SK-N-SH (cell line): ENCODE results near the gene PCSK5. TPM values are rescaled to one million over a fixed set of nuclear protein-coding genes. Genes with fewer than 3 reads are reported as not detected.

Experiments
- CTCF ChIA-PET: fragments of 300-600, 350-600 bp; formaldehyde crosslinking; extraction: SDS; loops from one replicate; lab custom pipeline; 2021; lab: Yijun Ruan, JAX
- POLR2A ChIA-PET: fragments of 350-600 bp; sonication (Branson Sonifier 250); formaldehyde crosslinking; extraction: SDS; loops from one replicate; lab custom pipeline; 2020; ENCODE audit warnings: antibody characterized with exemption, inconsistent platforms; lab: Yijun Ruan, JAX
- DNase-seq: peaks from one replicate; pipeline ENCODE4 v3.0.0; 2012
- H2AFZ ChIP-seq: fragments of 200-600 bp; sonication (generic); 2 replicates; pipeline ENCODE4 v1.8.1; 2016; ENCODE audit warnings: antibody characterized with exemption, mild to moderate bottlenecking, low read depth
- H3F3A ChIP-seq: fragments of 200-600 bp; sonication (generic); replicated peaks from 2 replicates; pipeline ENCODE3; 2016; ENCODE audit warnings: antibody characterized with exemption, mild to moderate bottlenecking; ENCODE audit not compliant: insufficient read depth
- H3K27ac ChIP-seq, 2 experiments: fragments of 200-500 bp in 1 of 2; fragments of 200-600 bp in 1 of 2; sonication (Bioruptor generic) in 1 of 2; sonication (generic), shearing (Covaris generic) in 1 of 2; 2 replicates each; pipeline versions ENCODE4 v1.5.1 to v1.6.1; 2014 to 2016; ENCODE audit warnings: low read depth in 2 of 2, inconsistent platforms in 1 of 2, low read length in 1 of 2, mild to moderate bottlenecking in 1 of 2, mixed read lengths in 1 of 2
- H3K27me3 ChIP-seq: fragments of 200-600 bp; sonication (generic), shearing (Covaris generic); 2 replicates; pipeline ENCODE4 v1.6.1; 2016; ENCODE audit warnings: mixed run types; ENCODE audit not compliant: insufficient read depth
- H3K36me3 ChIP-seq, 2 experiments: fragments of 200-500 bp in 1 of 2; fragments of 200-600 bp in 1 of 2; sonication (Bioruptor generic) in 1 of 2; sonication (generic) in 1 of 2; replicated peaks in 1 of 2; 2 replicates each; pipeline versions ENCODE3 to v1.5.1; 2014 to 2016; ENCODE audit warnings: low read length in 1 of 2, mild to moderate bottlenecking in 1 of 2; ENCODE audit not compliant: insufficient read depth in 2 of 2, control insufficient read depth in 1 of 2
- H3K4me1 ChIP-seq, 2 experiments: fragments of 200-500 bp in 1 of 2; fragments of 200-600 bp in 1 of 2; sonication (Bioruptor generic) in 1 of 2; sonication (generic), shearing (Covaris generic) in 1 of 2; 2 replicates each; pipeline versions ENCODE4 v1.5.1 to v1.6.1; 2014 to 2016; ENCODE audit warnings: low read depth in 1 of 2, low read length in 1 of 2, mixed run types in 1 of 2; ENCODE audit not compliant: insufficient read depth in 2 of 2, control insufficient read depth in 1 of 2
- H3K4me2 ChIP-seq: fragments of 200-600 bp; sonication (generic), shearing (Covaris generic); 2 replicates; pipeline ENCODE4 v1.6.1; 2017; ENCODE audit warnings: mixed run types
- H3K4me3 ChIP-seq, 2 experiments: fragments of 200-500 bp in 1 of 2; fragments of 200-600 bp in 1 of 2; sonication (Bioruptor generic) in 1 of 2; sonication (generic), shearing (Covaris generic) in 1 of 2; 2 replicates each; pipeline versions ENCODE4 v1.5.1 to v1.8.1; 2014 to 2016; ENCODE audit warnings: low read depth in 2 of 2, inconsistent platforms in 1 of 2, low read length in 1 of 2, mild to moderate bottlenecking in 1 of 2, mixed read lengths in 1 of 2, moderate library complexity in 1 of 2
- H3K79me2 ChIP-seq: fragments of 200-600 bp; sonication (generic); 2 replicates; pipeline ENCODE4 v1.8.1; 2017; ENCODE audit warnings: mild to moderate bottlenecking; ENCODE audit not compliant: insufficient read depth
- H3K9ac ChIP-seq: fragments of 200-600 bp; sonication (generic); 2 replicates; pipeline ENCODE4 v1.6.1; 2017; ENCODE audit warnings: mixed run types
- H3K9me2 ChIP-seq: fragments of 200-600 bp; sonication (generic); 2 replicates; pipeline ENCODE4 v1.6.1; 2017; ENCODE audit warnings: mixed run types
- H3K9me3 ChIP-seq: fragments of 200-600 bp; sonication (generic); 2 replicates; pipeline ENCODE4 v1.6.1; 2017; ENCODE audit warnings: mixed run types, mild to moderate bottlenecking, moderate library complexity
- H4K20me1 ChIP-seq: fragments of 200-600 bp; sonication (generic); 2 replicates; pipeline ENCODE4 v1.6.1; 2017; ENCODE audit warnings: mild to moderate bottlenecking, mixed run types; ENCODE audit not compliant: insufficient read depth
- ELF1 ChIP-seq: IDR thresholded peaks from 2 replicates; pipeline ENCODE4 v1.4.0; 2012
- EP300 ChIP-seq, 2 experiments: IDR thresholded peaks; 2 replicates each; pipeline versions ENCODE4 v1.4.0 to v1.6.1; 2012; ENCODE audit warnings: borderline replicate concordance in 1 of 2, low read depth in 1 of 2, low read length in 1 of 2
- EZH2phosphoT487 ChIP-seq: fragments of 200-600 bp; sonication (generic); IDR thresholded peaks from 2 replicates; pipeline ENCODE4 v1.6.1; 2017; ENCODE audit warnings: low read depth, mixed run types, mild to moderate bottlenecking, antibody characterized with exemption, moderate library complexity, borderline replicate concordance
- FOXJ3 ChIP-seq: sonication (generic); formaldehyde crosslinking; IDR thresholded peaks from 2 replicates; pipeline ENCODE4 v1.5.1; 2020; ENCODE audit warnings: mild to moderate bottlenecking, missing genetic modification reagents
- MEF2A ChIP-seq: IDR thresholded peaks from 2 replicates; pipeline ENCODE4 v1.4.0; 2012; ENCODE audit warnings: low read depth, borderline replicate concordance
- RCOR1 ChIP-seq: fragments of 150-350 bp; IDR thresholded peaks from 2 replicates; pipeline ENCODE4 v1.6.1; 2017; ENCODE audit warnings: antibody characterized with exemption, low read length
- SIN3A ChIP-seq: IDR thresholded peaks from 2 replicates; pipeline ENCODE4 v1.6.1; 2012; ENCODE audit warnings: low read depth, mild to moderate bottlenecking, low read length, moderate library complexity, borderline replicate concordance
- TCF12 ChIP-seq: IDR thresholded peaks from 2 replicates; pipeline ENCODE4 v1.4.0; 2012
- TEAD4 ChIP-seq: IDR thresholded peaks from 2 replicates; pipeline ENCODE4 v1.4.0; 2012; ENCODE audit warnings: mild to moderate bottlenecking, borderline replicate concordance; ENCODE audit not compliant: insufficient read depth
- YY1 ChIP-seq: IDR thresholded peaks from 2 replicates; pipeline ENCODE4 v1.4.0; 2012; ENCODE audit warnings: low read depth, mild to moderate bottlenecking
- WGBS: methylation state at CpG from one replicate; pipeline ENCODE4 v1.1.6; 2017; ENCODE audit warnings: low lambda C conversion rate; 5-methylcytosine and 5-hydroxymethylcytosine counted together
- polyA plus RNA-seq, 3 experiments: library from polyadenylated mRNA; depleted of rRNA; stranded (reverse); fragments of >200 nt; gene quantifications; 2 replicates each; pipeline ENCODE4 v1.2.3, GENCODE V29; 2012
- TF ChIP-seq, protein P1 (sequence below): IDR thresholded peaks from 2 replicates; pipeline ENCODE4 v1.4.0; 2012; ENCODE audit warnings: low read depth
- TF ChIP-seq, protein P2 (sequence below): IDR thresholded peaks from 2 replicates; pipeline ENCODE4; 2012
- TF ChIP-seq, protein P3 (sequence below): IDR thresholded peaks from 2 replicates; pipeline ENCODE4 v1.4.0; 2012; ENCODE audit warnings: low read depth, borderline replicate concordance
- TF ChIP-seq, protein P4 (sequence below): IDR thresholded peaks from 2 replicates; pipeline ENCODE4 v1.6.1; 2012; ENCODE audit warnings: mild to moderate bottlenecking, low read depth, low read length, moderate library complexity

The PCSK5 gene
- polyA plus RNA-seq, 1 of the 3 experiments (the other 2 are of a cell fraction) = 0.08 TPM

DNA sequence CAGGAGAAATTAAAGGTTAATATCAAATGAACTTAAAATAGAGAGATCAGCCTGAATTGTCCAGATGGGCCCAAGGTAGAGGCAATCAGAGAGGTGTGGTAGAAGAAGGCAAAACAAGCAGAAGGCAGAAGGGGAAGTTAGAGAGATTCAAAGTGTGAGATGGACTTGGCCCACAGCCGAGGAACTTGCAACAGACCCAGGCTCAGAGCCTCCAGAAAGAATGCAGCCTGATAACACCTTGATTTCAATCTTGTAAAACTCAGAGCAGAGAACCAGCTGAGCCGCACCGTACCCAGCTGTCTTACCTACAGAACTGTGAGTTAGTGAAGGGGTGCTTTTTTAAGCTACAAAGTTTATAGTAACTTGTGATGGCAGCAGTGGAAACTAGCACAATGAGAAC, 312.9 kb downstream of the PCSK5 start:
- Histone ChIP-seq H3K4me1 (no peaks in the 10 kb centered on the region), H3K4me3 (no peak overlapping the region), H3K9me3 (no peaks in the 10 kb centered on the region), H3K79me2 (no peaks in the 10 kb centered on the region), H3K27ac (no peak overlapping the region), H3K36me3 (no peaks in the 10 kb centered on the region), H3K4me2 (no peak overlapping the region), H3K27me3 (peaks cover 5% of the 10 kb centered on the region; the same call in 1 of the 2 replicates), H4K20me1 (no peaks in the 10 kb centered on the region), H3F3A (no peaks in the 10 kb centered on the region), H3K9ac (no peak overlapping the region), H3K9me2 (no peaks in the 10 kb centered on the region), H2AFZ (no peak overlapping the region)
- TF ChIP-seq, protein P1, sequence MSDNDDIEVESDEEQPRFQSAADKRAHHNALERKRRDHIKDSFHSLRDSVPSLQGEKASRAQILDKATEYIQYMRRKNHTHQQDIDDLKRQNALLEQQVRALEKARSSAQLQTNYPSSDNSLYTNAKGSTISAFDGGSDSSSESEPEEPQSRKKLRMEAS = no peak
- TF ChIP-seq EZH2phosphoT487 (no peak), FOXJ3 (CRISPR knock-in tag) (no peak), MEF2A (no peak), SIN3A (no peak), EP300 (IDR thresholded peaks at IDR 0.05; ENCODE audit: borderline replicate concordance in 1 of 2, low read depth in 1 of 2, low read length in 1 of 2) (no peak), TCF12 (no peak)
- TF ChIP-seq, protein P2, sequence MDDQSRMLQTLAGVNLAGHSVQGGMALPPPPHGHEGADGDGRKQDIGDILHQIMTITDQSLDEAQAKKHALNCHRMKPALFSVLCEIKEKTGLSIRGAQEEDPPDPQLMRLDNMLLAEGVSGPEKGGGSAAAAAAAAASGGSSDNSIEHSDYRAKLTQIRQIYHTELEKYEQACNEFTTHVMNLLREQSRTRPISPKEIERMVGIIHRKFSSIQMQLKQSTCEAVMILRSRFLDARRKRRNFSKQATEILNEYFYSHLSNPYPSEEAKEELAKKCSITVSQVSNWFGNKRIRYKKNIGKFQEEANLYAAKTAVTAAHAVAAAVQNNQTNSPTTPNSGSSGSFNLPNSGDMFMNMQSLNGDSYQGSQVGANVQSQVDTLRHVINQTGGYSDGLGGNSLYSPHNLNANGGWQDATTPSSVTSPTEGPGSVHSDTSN = no peak
- TF ChIP-seq, protein P3, sequence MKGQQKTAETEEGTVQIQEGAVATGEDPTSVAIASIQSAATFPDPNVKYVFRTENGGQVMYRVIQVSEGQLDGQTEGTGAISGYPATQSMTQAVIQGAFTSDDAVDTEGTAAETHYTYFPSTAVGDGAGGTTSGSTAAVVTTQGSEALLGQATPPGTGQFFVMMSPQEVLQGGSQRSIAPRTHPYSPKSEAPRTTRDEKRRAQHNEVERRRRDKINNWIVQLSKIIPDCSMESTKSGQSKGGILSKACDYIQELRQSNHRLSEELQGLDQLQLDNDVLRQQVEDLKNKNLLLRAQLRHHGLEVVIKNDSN = no peak
- TF ChIP-seq, protein P4, sequence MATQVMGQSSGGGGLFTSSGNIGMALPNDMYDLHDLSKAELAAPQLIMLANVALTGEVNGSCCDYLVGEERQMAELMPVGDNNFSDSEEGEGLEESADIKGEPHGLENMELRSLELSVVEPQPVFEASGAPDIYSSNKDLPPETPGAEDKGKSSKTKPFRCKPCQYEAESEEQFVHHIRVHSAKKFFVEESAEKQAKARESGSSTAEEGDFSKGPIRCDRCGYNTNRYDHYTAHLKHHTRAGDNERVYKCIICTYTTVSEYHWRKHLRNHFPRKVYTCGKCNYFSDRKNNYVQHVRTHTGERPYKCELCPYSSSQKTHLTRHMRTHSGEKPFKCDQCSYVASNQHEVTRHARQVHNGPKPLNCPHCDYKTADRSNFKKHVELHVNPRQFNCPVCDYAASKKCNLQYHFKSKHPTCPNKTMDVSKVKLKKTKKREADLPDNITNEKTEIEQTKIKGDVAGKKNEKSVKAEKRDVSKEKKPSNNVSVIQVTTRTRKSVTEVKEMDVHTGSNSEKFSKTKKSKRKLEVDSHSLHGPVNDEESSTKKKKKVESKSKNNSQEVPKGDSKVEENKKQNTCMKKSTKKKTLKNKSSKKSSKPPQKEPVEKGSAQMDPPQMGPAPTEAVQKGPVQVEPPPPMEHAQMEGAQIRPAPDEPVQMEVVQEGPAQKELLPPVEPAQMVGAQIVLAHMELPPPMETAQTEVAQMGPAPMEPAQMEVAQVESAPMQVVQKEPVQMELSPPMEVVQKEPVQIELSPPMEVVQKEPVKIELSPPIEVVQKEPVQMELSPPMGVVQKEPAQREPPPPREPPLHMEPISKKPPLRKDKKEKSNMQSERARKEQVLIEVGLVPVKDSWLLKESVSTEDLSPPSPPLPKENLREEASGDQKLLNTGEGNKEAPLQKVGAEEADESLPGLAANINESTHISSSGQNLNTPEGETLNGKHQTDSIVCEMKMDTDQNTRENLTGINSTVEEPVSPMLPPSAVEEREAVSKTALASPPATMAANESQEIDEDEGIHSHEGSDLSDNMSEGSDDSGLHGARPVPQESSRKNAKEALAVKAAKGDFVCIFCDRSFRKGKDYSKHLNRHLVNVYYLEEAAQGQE = no peak
- no peak for DNase-seq
- WGBS = 33% methylated on average over 3 of the region's 3 CpGs
- ChIA-PET CTCF (no interaction called here), POLR2A (no interaction called here)

DNA sequence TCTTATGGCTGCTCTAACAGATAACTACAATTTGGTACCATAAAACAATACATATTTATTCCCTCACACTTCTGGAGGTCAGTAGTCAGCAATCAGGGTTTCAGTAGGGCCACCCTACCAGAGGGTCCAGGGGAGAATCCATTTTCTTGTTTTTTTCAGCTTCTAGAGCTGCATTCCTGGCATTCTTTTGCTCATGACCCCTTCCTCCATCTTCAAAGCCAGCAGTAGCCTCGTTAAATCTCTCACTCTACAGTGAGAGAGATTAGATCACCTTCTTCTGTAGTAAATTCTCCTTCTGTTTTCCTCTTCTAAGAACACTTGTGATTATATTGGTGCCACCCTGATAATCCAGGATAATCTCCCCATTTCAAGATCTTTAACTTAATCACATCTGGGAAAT, 316.3 kb downstream of the PCSK5 start:
- Histone ChIP-seq H3K9me3 (no peaks in the 10 kb centered on the region), H4K20me1 (no peaks in the 10 kb centered on the region), H3K27me3 (peaks cover 7% of the 10 kb centered on the region; the same call in 1 of the 2 replicates), H3K27ac (no peak overlapping the region), H3K4me3 (no peak overlapping the region), H3K36me3 (no peaks in the 10 kb centered on the region), H3F3A (no peaks in the 10 kb centered on the region), H3K4me1 (no peaks in the 10 kb centered on the region), H3K79me2 (no peaks in the 10 kb centered on the region), H3K4me2 (no peak overlapping the region), H2AFZ (no peak overlapping the region), H3K9me2 (no peaks in the 10 kb centered on the region), H3K9ac (no peak overlapping the region)
- ChIA-PET POLR2A (no interaction called here), CTCF (no interaction called here)
- no peak for DNase-seq
- 0% methylated on average over 1 of the region's 1 CpG for WGBS
- TF ChIP-seq FOXJ3 (CRISPR knock-in tag) (no peak), TEAD4 (no peak), EP300 (IDR thresholded peaks at IDR 0.05; ENCODE audit: borderline replicate concordance in 1 of 2, low read depth in 1 of 2, low read length in 1 of 2) (no peak), RCOR1 (no peak), ELF1 (no peak), YY1 (no peak)
- TF ChIP-seq, protein P4 = no peak
- TF ChIP-seq, protein P1 = no peak
